ENCODE measurements around the gene MIPOL1.
"Not testable (repeated sequence)": the region's sequence is repeated elsewhere in the genome, so short reads cannot be mapped to it uniquely, and the experiment has no call there.

The MIPOL1 gene, protein sequence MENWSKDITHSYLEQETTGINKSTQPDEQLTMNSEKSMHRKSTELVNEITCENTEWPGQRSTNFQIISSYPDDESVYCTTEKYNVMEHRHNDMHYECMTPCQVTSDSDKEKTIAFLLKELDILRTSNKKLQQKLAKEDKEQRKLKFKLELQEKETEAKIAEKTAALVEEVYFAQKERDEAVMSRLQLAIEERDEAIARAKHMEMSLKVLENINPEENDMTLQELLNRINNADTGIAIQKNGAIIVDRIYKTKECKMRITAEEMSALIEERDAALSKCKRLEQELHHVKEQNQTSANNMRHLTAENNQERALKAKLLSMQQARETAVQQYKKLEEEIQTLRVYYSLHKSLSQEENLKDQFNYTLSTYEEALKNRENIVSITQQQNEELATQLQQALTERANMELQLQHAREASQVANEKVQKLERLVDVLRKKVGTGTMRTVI
- 0.88 to 2.5 (median 1.0) reads per million in 3 experiments for total RNA-seq

GRCh38 chr14:37197421-37198272 is at the start of gene MIPOL1:
TSS of gene MIPOL1 (plus strand) at chr14:37197937. CDS start at chr14:37247889, 49,952 bp downstream.
- DNase-seq = no peak

DNA sequence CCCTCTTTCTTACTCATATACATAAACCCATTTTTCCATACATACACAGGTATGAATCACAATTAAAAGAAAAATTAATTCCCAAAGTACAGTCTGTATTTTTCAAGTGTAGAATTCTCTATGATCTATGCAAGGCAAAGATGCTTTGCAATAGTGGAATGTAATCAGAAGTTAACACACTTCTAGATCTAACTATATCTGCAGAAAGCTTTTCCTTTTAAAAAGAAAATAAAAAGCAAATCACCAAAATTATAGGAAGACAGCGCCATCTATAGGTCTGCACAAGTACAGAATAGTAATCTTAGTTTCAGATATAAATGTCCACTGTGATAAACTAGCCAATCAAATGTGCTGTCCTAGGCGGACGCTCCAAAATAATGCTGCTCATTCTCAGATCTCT is 47.3 kb upstream of the MIPOL1 start:
- DNase-seq = no peak

DNA sequence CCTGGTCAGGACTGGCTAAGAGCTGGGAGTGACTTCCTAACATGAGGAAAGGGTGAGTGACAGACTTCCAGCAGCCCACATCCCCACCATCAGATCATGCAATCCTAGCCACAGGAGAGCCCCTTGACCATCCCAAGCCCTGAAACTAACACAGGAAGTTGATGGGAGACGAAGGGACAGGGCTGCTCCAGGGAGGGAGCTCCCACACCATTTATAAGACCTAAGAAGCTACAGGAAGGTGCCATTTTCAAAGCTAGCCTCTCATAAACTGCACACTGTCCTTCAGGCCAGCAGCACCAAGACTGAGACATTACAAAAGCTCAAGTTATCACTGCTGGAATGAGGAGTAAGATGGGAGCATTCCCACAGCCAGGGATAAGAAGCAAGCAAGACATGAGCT is 44.7 kb upstream of the MIPOL1 start:
- no peak for DNase-seq

- no peak for DNase-seq
These were observed 44.3 kb upstream of the MIPOL1 start for GRCh38 chr14:37153483-37153882.

GRCh38 chr14:37157987-37158386 is 39.8 kb upstream of the MIPOL1 start:
- no peak for DNase-seq

DNA sequence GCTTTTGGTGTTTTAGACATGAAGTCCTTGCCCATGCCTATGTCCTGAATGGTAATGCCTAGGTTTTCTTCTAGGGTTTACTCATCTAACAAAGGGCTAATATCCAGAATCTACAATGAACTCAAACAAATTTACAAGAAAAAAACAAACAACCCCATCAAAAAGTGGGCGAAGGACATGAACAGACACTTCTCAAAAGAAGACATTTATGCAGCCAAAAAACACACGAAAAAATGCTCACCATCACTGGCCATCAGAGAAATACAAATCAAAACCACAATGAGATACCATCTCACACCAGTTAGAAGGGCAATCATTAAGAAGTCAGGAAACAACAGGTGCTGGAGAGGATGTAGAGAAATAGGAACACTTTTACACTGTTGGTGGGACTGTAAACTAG is 35.4 kb upstream of the MIPOL1 start:
- DNase-seq = not testable (repeated sequence)

GRCh38 chr14:37165794-37166193 is 31.9 kb upstream of the MIPOL1 start:
- DNase-seq = no peak

DNA sequence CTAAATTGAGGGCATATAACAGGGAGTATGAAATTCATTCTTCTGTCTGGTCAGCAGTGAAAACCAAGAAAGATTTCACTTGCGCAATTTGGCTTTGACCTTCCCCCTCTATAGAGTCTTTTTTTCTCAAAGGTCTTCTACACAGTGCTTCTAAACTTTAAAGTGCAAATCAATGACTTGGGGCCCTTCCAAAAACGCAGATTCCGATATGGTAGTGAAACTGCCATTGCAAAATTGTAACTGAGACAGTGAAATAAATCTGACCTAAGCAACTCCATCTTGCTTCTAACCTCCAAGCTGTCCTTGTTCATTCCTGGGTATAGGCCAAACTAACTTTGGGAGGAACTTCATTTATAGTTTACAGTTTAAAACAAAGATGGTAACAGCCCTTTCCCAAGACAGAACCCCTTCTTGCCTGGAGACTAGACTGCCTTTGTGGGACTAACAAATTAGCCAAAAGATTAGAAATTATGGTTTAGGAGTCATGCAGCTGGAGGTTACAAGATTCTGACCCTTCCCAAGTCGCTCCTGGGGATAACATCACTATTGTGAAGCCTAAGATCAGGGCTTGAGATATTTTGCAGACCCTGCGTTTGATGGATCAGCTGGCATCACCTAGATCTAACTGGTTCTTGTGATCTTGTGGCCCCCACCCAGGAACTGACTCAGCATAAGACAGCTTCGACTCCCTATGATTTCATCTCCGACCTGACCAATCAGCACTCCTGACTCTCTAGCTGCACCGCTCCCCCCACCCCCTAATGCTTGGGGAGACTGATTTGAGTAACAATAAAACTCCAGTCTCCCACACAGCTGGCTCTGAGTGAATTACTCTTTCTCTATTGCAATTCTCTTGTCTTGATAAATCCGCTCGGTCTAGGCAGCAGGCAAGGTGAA is 30.3 kb upstream of the MIPOL1 start:
- DNase-seq = no peak

DNA sequence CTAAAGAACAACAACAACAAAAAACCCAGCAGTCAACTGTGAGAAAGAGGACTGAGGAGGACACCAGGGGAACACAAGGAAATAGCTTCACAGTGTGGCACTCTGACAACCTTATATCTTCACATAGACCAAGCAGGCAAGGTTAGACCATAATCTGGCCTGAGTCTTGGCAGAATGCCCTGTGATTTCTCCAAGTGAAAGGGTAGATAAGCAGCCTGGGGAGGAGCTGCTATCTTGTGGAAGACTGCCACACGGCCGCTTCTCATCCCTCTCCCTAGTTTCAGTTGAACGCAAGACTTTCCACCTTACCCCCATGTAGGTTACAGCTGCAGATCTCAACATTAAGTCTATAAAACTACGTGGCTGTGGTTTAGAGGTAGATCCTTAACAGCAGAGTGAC is 29.0 kb upstream of the MIPOL1 start:
- DNase-seq = no peak

DNA sequence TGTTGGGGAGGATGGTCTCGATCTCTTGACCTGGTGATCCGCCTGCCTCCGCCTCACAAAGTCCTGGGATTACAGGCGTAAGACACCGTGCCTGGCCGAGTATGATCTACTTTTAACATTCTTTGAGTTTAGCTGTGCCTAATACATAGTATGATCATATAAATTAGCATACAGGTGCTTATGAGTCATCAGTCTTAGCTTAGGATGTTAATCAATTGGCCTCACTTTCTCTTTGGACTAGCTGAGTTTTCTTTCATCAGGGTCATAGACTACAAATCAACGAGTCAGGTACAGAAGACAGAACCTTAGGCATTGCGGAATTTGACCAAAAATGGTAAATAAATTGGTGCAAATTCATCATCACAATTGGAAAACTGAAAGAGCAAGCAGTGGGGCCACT is 27.5 kb upstream of the MIPOL1 start:
- no peak for DNase-seq

DNA sequence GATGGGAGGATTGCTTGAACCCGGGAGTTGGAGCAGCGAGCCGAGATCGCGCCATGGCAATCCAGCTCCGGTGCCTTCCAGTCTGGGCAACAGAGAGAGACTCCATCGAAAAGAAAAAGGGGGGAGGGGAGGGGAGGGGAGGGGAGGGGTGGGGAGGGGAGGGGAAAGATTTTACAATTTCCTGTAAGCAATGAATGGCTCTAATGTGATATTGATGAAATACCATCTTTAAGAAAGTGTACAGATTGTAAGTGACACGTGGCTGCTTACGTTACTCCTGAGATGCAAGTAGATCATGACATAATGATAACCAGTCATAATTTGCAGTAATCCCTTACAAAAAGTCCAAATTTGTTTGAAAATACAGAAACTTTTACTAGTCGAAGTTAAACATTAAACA is 26.7 kb upstream of the MIPOL1 start:
- DNase-seq = no peak

GRCh38 chr14:37171678-37172023 is 26.1 kb upstream of the MIPOL1 start:
- no peak for DNase-seq

GRCh38 chr14:37172024-37172869 is 25.5 kb upstream of the MIPOL1 start, which contains the start of gene SLC25A21:
TSS of gene SLC25A21 (minus strand) at chr14:37172606.
- no peak for DNase-seq

DNA sequence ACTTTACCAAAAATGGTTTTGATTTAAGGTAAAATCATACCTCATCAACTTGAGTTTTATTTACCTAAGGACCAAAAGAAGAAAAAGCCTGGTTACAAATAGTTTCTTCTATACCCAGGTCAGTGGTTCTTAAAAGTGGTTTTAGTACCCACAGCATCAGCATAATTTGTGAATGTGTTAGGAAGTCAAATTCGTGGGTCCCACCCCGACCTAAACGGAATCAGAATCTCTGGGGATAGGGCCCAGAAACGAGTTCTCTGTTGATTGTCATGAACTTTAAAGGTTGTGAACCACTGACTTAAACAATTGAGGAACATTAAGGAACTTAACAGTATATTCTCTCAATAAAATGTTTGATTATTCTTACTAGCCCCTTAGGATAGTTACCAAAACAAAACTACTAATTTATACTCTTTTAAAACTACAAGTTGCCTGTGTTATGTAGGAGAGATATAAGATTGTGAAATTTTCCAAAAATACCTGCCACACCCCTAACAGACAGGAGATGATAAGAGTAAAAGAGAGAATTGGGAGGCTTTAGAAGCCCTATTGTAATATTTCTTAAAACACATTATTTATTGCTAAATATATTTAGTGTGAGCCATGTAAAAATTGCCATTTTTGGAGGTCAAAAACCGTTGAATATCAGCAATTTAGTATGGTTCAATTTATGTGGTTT is 24.7 kb upstream of the MIPOL1 start:
- DNase-seq = no peak

DNA sequence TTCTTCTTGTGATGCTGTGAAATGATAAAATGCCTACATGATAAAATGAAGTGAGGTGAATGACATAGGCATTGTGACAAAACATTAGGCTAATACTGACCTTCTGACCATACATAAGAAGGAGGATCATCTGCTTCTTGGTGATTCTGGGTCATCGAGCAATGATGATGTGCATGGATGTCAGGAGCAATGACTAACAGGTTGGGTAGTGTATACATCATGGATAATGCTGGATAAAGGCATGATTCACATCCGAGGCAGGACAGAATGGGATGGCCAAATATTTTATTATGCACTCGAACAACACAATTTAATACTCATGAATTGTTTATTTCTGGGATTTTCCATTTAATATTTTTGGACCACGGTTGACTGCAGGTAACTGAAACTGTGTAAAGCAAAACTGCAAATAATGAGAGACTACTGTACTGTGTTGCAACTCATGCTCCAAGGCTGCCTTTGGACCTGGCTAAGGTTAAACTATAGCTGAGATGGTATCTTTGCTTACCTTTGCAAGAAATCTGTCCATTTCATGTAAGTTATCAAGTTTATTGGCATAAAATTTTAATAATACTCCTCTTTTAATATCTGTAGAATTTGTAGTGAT is 17.7 kb upstream of the MIPOL1 start:
- no peak for DNase-seq

DNA sequence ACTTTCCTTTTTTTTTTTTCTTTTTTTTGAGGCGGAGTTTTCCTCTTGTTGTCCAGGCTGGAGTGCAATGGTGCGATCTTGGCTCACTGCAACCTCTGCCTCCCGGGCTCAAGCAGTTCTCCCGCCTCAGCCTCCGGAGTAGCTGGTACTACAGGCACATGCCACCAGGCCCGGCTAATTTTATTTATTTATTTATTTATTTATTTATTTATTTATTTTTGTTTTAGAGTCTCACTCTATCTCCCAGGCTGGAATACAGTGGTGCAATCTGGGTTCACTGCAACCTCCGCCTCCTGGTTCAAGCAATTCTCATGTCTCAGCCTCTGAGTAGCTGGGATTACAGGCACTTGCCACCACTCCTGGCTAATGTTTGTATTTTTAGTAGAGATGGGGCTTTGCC is 16.9 kb upstream of the MIPOL1 start:
- not testable (repeated sequence) for DNase-seq

DNA sequence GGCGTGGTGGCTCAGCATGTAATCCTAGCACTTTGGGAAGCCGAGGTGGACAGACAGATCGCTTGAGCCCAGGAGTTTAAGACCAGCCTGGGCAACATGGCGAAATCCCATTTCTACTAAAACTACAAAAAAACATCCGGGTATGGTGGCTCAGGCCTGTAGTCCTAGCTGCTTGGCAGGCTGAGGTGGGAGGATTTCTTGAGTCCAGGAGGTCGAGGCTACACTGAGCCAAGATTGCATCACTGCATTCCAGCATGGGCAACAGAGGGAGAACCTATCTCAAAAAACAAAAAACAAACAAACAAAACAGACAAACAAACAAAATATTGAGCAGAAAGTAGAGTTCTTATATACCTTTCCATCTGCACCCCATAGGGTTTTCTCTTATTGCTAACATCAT is 16.3 kb upstream of the MIPOL1 start:
- DNase-seq = no peak

DNA sequence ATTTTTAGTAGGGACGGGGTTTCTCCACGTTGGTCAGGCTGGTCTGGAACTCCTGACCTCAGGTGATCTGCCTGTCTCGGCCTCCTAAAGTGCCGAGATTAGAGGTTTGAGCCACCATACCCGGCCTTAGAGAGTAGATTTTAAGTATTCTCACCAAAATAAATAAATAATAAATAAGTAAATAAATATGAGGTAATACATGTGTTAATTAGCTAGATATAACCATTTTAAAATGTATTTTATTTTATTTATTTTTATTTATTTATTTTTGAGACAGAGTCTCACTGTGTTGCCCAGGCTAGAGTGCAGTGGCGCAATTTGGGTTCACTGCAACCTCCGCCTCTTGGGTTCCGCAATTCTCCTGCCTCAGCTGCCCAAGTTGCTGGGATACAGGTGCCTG is 13.2 kb upstream of the MIPOL1 start:
- not testable (repeated sequence) for DNase-seq

GRCh38 chr14:37185670-37186069 is 12.1 kb upstream of the MIPOL1 start:
- DNase-seq = no peak

DNA sequence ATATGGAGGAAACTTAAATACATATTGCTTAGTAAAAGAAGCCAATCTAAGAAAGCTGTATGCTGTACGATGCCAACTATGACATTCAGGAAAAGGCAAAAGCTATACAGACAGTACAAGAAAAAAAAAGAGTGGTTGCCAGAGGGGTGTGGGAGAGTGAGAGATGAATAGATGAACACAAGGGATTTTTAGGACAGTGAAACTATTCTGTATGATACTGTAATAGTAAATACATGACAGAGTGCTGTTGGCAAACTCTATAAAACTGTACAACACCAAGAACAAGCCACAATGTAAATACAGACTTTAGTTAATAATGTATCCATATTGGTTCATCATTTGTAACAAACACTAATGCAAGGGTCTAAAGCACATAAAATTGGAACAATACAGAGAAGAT is 10.9 kb upstream of the MIPOL1 start:
- no peak for DNase-seq

DNA sequence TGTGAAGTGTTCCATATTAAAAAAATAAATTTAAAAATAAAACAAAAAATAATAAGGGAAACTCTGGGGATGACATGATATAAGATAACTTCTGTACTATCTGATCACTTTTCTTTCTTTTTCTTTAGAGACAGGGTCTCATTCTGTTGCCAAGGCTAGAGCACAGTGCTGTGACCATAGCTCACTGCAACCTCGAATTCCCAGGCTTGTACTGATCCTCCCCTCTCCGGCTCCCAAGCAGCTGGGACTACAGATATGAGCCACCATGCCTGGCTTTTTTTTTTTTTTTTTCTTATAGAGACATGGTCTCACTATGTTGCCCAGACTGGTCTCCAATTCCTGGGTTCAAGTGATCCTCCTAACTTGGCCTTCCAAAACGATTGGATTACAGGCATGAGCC is 10.4 kb upstream of the MIPOL1 start:
- DNase-seq = no peak

Data from central memory CD4-positive, alpha-beta T cell (primary cell).